ENCODE data around the gene STARD8.
"Not testable (repeated sequence)": the region's sequence is repeated elsewhere in the genome, so short reads cannot be mapped to it uniquely, and the experiment has no call there.

STARD8 gene

GRCh38 chrX:68634649-68635227, 12.7 kb upstream of the STARD8 start:
- H3K9me3 ChIP-seq (ENCODE audit: control insufficient read depth in 1 of 2, low read length in 2 of 2), result no peaks in the 10 kb centered on the region
- no peak overlapping the region for H3K4me3 ChIP-seq (ENCODE audit: low read depth in 1 of 2, low read length in 2 of 2)

GRCh38 chrX:68640661-68641060, 6.8 kb upstream of the STARD8 start:
- H3K9ac ChIP-seq (ENCODE audit: low read depth in 1 of 2, low read length in 2 of 2), result no peak overlapping the region
- H3K27ac ChIP-seq (ENCODE audit: low read depth, low read length), result no peak overlapping the region
- H3K9me3 ChIP-seq (ENCODE audit: control insufficient read depth in 1 of 2, low read length in 2 of 2), result no peaks in the 10 kb centered on the region
- H3K4me3 ChIP-seq (ENCODE audit: low read depth in 1 of 2, low read length in 2 of 2), result no peak overlapping the region
- H3K36me3 ChIP-seq (ENCODE audit: control insufficient read depth in 1 of 2, insufficient read depth in 2 of 2, low read length in 2 of 2), result no peaks in the 10 kb centered on the region
- no peaks in the 10 kb centered on the region for H3K4me1 ChIP-seq (ENCODE audit: control insufficient read depth in 1 of 2, insufficient read depth in 2 of 2, low read length in 2 of 2)
- no peaks in the 10 kb centered on the region for H3K27me3 ChIP-seq (ENCODE audit: control insufficient read depth in 1 of 2, insufficient read depth in 2 of 2, low read length in 2 of 2)

More at GRCh38 chrX:68634649-68635227, 12.7 kb upstream of the STARD8 start:
- Histone ChIP-seq H3K4me1 (ENCODE audit: control insufficient read depth in 1 of 2, insufficient read depth in 2 of 2, low read length in 2 of 2) (no peaks in the 10 kb centered on the region), H3K27me3 (ENCODE audit: control insufficient read depth in 1 of 2, insufficient read depth in 2 of 2, low read length in 2 of 2) (no peaks in the 10 kb centered on the region), H3K36me3 (ENCODE audit: control insufficient read depth in 1 of 2, insufficient read depth in 2 of 2, low read length in 2 of 2) (no peaks in the 10 kb centered on the region), H3K9ac (ENCODE audit: low read depth in 1 of 2, low read length in 2 of 2) (no peak overlapping the region), H3K27ac (ENCODE audit: low read depth, low read length) (no peak overlapping the region)

GRCh38 chrX:68644861-68645260, 2.6 kb upstream of the STARD8 start:
- no peak overlapping the region for H3K27ac ChIP-seq (ENCODE audit: low read depth, low read length)

GRCh38 chrX:68646421-68646820, 1.0 kb upstream of the STARD8 start:
- no peak overlapping the region for H3K9ac ChIP-seq (ENCODE audit: low read depth in 1 of 2, low read length in 2 of 2)
- no peaks in the 10 kb centered on the region for H3K27me3 ChIP-seq (ENCODE audit: control insufficient read depth in 1 of 2, insufficient read depth in 2 of 2, low read length in 2 of 2)
- no peak overlapping the region for H3K4me3 ChIP-seq (ENCODE audit: low read depth in 1 of 2, low read length in 2 of 2)
- no peaks in the 10 kb centered on the region for H3K36me3 ChIP-seq (ENCODE audit: control insufficient read depth in 1 of 2, insufficient read depth in 2 of 2, low read length in 2 of 2)
- no peaks in the 10 kb centered on the region for H3K4me1 ChIP-seq (ENCODE audit: control insufficient read depth in 1 of 2, insufficient read depth in 2 of 2, low read length in 2 of 2)
- no peaks in the 10 kb centered on the region for H3K9me3 ChIP-seq (ENCODE audit: control insufficient read depth in 1 of 2, low read length in 2 of 2)
- no peak overlapping the region for H3K27ac ChIP-seq (ENCODE audit: low read depth, low read length)

More at GRCh38 chrX:68644861-68645260, 2.6 kb upstream of the STARD8 start:
- H3K27me3 ChIP-seq (ENCODE audit: control insufficient read depth in 1 of 2, insufficient read depth in 2 of 2, low read length in 2 of 2), result no peaks in the 10 kb centered on the region
- H3K4me1 ChIP-seq (ENCODE audit: control insufficient read depth in 1 of 2, insufficient read depth in 2 of 2, low read length in 2 of 2), result no peaks in the 10 kb centered on the region
- no peak overlapping the region for H3K4me3 ChIP-seq (ENCODE audit: low read depth in 1 of 2, low read length in 2 of 2)
- H3K9ac ChIP-seq (ENCODE audit: low read depth in 1 of 2, low read length in 2 of 2), result no peak overlapping the region
- no peaks in the 10 kb centered on the region for H3K9me3 ChIP-seq (ENCODE audit: control insufficient read depth in 1 of 2, low read length in 2 of 2)
- H3K36me3 ChIP-seq (ENCODE audit: control insufficient read depth in 1 of 2, insufficient read depth in 2 of 2, low read length in 2 of 2), result no peaks in the 10 kb centered on the region

GRCh38 chrX:68648960-68649359, 1.5 kb downstream of the STARD8 start:
- Histone ChIP-seq H3K27ac (ENCODE audit: low read depth, low read length) (no peak overlapping the region), H3K27me3 (ENCODE audit: control insufficient read depth in 1 of 2, insufficient read depth in 2 of 2, low read length in 2 of 2) (no peaks in the 10 kb centered on the region), H3K9me3 (ENCODE audit: control insufficient read depth in 1 of 2, low read length in 2 of 2) (no peaks in the 10 kb centered on the region), H3K36me3 (ENCODE audit: control insufficient read depth in 1 of 2, insufficient read depth in 2 of 2, low read length in 2 of 2) (no peaks in the 10 kb centered on the region), H3K4me1 (ENCODE audit: control insufficient read depth in 1 of 2, insufficient read depth in 2 of 2, low read length in 2 of 2) (no peaks in the 10 kb centered on the region), H3K9ac (ENCODE audit: low read depth in 1 of 2, low read length in 2 of 2) (no peak overlapping the region), H3K4me3 (ENCODE audit: low read depth in 1 of 2, low read length in 2 of 2) (no peak overlapping the region)

GRCh38 chrX:68650491-68650890, 3.0 kb downstream of the STARD8 start:
- Histone ChIP-seq H3K4me3 (ENCODE audit: low read depth in 1 of 2, low read length in 2 of 2) (no peak overlapping the region), H3K4me1 (ENCODE audit: control insufficient read depth in 1 of 2, insufficient read depth in 2 of 2, low read length in 2 of 2) (no peaks in the 10 kb centered on the region), H3K27me3 (ENCODE audit: control insufficient read depth in 1 of 2, insufficient read depth in 2 of 2, low read length in 2 of 2) (no peaks in the 10 kb centered on the region), H3K36me3 (ENCODE audit: control insufficient read depth in 1 of 2, insufficient read depth in 2 of 2, low read length in 2 of 2) (no peaks in the 10 kb centered on the region), H3K27ac (ENCODE audit: low read depth, low read length) (no peak overlapping the region), H3K9ac (ENCODE audit: low read depth in 1 of 2, low read length in 2 of 2) (no peak overlapping the region), H3K9me3 (ENCODE audit: control insufficient read depth in 1 of 2, low read length in 2 of 2) (no peaks in the 10 kb centered on the region)

- H3K36me3 ChIP-seq (ENCODE audit: control insufficient read depth in 1 of 2, insufficient read depth in 2 of 2, low read length in 2 of 2), result no peaks in the 10 kb centered on the region
- no peaks in the 10 kb centered on the region for H3K4me1 ChIP-seq (ENCODE audit: control insufficient read depth in 1 of 2, insufficient read depth in 2 of 2, low read length in 2 of 2)
- no peak overlapping the region for H3K27ac ChIP-seq (ENCODE audit: low read depth, low read length)
- no peak overlapping the region for H3K9ac ChIP-seq (ENCODE audit: low read depth in 1 of 2, low read length in 2 of 2)
- no peak overlapping the region for H3K4me3 ChIP-seq (ENCODE audit: low read depth in 1 of 2, low read length in 2 of 2)
- no peaks in the 10 kb centered on the region for H3K9me3 ChIP-seq (ENCODE audit: control insufficient read depth in 1 of 2, low read length in 2 of 2)
- H3K27me3 ChIP-seq (ENCODE audit: control insufficient read depth in 1 of 2, insufficient read depth in 2 of 2, low read length in 2 of 2), result no peaks in the 10 kb centered on the region
These were observed 3.6 kb downstream of the STARD8 start for GRCh38 chrX:68651110-68651509.

- H3K27me3 ChIP-seq (ENCODE audit: control insufficient read depth in 1 of 2, insufficient read depth in 2 of 2, low read length in 2 of 2), result no peaks in the 10 kb centered on the region
- H3K9ac ChIP-seq (ENCODE audit: low read depth in 1 of 2, low read length in 2 of 2), result no peak overlapping the region
- H3K27ac ChIP-seq (ENCODE audit: low read depth, low read length), result no peak overlapping the region
- no peak overlapping the region for H3K4me3 ChIP-seq (ENCODE audit: low read depth in 1 of 2, low read length in 2 of 2)
- no peaks in the 10 kb centered on the region for H3K36me3 ChIP-seq (ENCODE audit: control insufficient read depth in 1 of 2, insufficient read depth in 2 of 2, low read length in 2 of 2)
- no peaks in the 10 kb centered on the region for H3K4me1 ChIP-seq (ENCODE audit: control insufficient read depth in 1 of 2, insufficient read depth in 2 of 2, low read length in 2 of 2)
- H3K9me3 ChIP-seq (ENCODE audit: control insufficient read depth in 1 of 2, low read length in 2 of 2), result no peaks in the 10 kb centered on the region
These were observed 5.1 kb downstream of the STARD8 start for GRCh38 chrX:68652326-68653170.

- no peaks in the 10 kb centered on the region for H3K4me1 ChIP-seq (ENCODE audit: control insufficient read depth in 1 of 2, insufficient read depth in 2 of 2, low read length in 2 of 2)
- no peak overlapping the region for H3K9ac ChIP-seq (ENCODE audit: low read depth in 1 of 2, low read length in 2 of 2)
- H3K9me3 ChIP-seq (ENCODE audit: control insufficient read depth in 1 of 2, low read length in 2 of 2), result no peaks in the 10 kb centered on the region
- no peaks in the 10 kb centered on the region for H3K36me3 ChIP-seq (ENCODE audit: control insufficient read depth in 1 of 2, insufficient read depth in 2 of 2, low read length in 2 of 2)
- no peaks in the 10 kb centered on the region for H3K27me3 ChIP-seq (ENCODE audit: control insufficient read depth in 1 of 2, insufficient read depth in 2 of 2, low read length in 2 of 2)
- H3K4me3 ChIP-seq (ENCODE audit: low read depth in 1 of 2, low read length in 2 of 2), result no peak overlapping the region
- H3K27ac ChIP-seq (ENCODE audit: low read depth, low read length), result no peak overlapping the region
These were observed 7.2 kb downstream of the STARD8 start for GRCh38 chrX:68654693-68655092.

- H3K36me3 ChIP-seq (ENCODE audit: control insufficient read depth in 1 of 2, insufficient read depth in 2 of 2, low read length in 2 of 2); H3K4me1 ChIP-seq (ENCODE audit: control insufficient read depth in 1 of 2, insufficient read depth in 2 of 2, low read length in 2 of 2); H3K4me3 ChIP-seq (ENCODE audit: low read depth in 1 of 2, low read length in 2 of 2); H3K27me3 ChIP-seq (ENCODE audit: control insufficient read depth in 1 of 2, insufficient read depth in 2 of 2, low read length in 2 of 2); H3K27ac ChIP-seq (ENCODE audit: low read depth, low read length); H3K9ac ChIP-seq (ENCODE audit: low read depth in 1 of 2, low read length in 2 of 2); H3K9me3 ChIP-seq (ENCODE audit: control insufficient read depth in 1 of 2, low read length in 2 of 2): not testable (repeated sequence)
These were observed 9.0 kb downstream of the STARD8 start for GRCh38 chrX:68656473-68656872.
